MCF 10A (cell line): ENCODE results near the gene TUBB6. TPM values are rescaled to one million over a fixed set of nuclear protein-coding genes. Genes with fewer than 3 reads are reported as not detected.

Experiments used
- BruUV-seq: library from RNA; stranded (reverse); fragments of 400-500 nt; replicated peaks from 2 replicates; lab custom pipeline; 2021; lab: Mats Ljungman, UMichigan
- CTCF ChIA-PET: fragments of 300-600 bp; sonication (Branson Sonifier 250); formaldehyde crosslinking; extraction: SDS; loops from one replicate; lab custom pipeline; 2021; ENCODE audit warnings: antibody characterized with exemption, inconsistent platforms; lab: Yijun Ruan, JAX
- POLR2A ChIA-PET: fragments of 300-600, 350-650 bp; sonication (Branson Sonifier 250); formaldehyde crosslinking; extraction: SDS; loops from one replicate; lab custom pipeline; 2020; ENCODE audit warnings: antibody characterized with exemption, inconsistent platforms; lab: Yijun Ruan, JAX
- DNase-seq: peaks from one replicate; pipeline ENCODE4 v3.0.0-alpha.2; 2018; ENCODE audit not compliant: unreplicated experiment
- H3K27ac Mint-ChIP-seq: one replicate; pipeline ENCODE4 v1.8.0; 2022; ENCODE audit warnings: mild to moderate bottlenecking, low read depth, mixed read lengths; ENCODE audit not compliant: unreplicated experiment
- H3K27me3 Mint-ChIP-seq: one replicate; pipeline ENCODE4 v1.8.0; 2022; ENCODE audit warnings: mixed read lengths; ENCODE audit not compliant: insufficient read depth, unreplicated experiment
- H3K36me3 Mint-ChIP-seq: one replicate; pipeline ENCODE4 v1.8.0; 2022; ENCODE audit warnings: mild to moderate bottlenecking, moderate library complexity, mixed read lengths; ENCODE audit not compliant: insufficient read depth, unreplicated experiment
- H3K4me1 Mint-ChIP-seq: one replicate; pipeline ENCODE4 v1.8.0; 2022; ENCODE audit warnings: mixed read lengths; ENCODE audit not compliant: insufficient read depth, unreplicated experiment
- H3K4me3 Mint-ChIP-seq: one replicate; pipeline ENCODE4 v1.8.0; 2022; ENCODE audit warnings: mild to moderate bottlenecking, moderate library complexity, mixed read lengths; ENCODE audit not compliant: unreplicated experiment
- H3K9me3 Mint-ChIP-seq: one replicate; pipeline ENCODE4 v1.8.0; 2022; ENCODE audit warnings: mixed read lengths; ENCODE audit not compliant: unreplicated experiment
- CTCF ChIP-seq: fragments of 200-600 bp; IDR thresholded peaks from one replicate; pipeline ENCODE4 v1.8.0; 2022; ENCODE audit warnings: antibody characterized with exemption, mild to moderate bottlenecking; ENCODE audit not compliant: unreplicated experiment
- intact Hi-C: fragments of 100-400 bp; cut with micrococcal nuclease; formaldehyde crosslinking; loops from 2 replicates; pipeline ENCODE4 v1.14.1; 2022
- total RNA-seq: library from RNA; stranded (reverse); gene quantifications from 2 replicates; pipeline ENCODE4 v1.2.3, GENCODE V29; 2022

The TUBB6 gene
- total RNA-seq, 1 experiment from 2014 or later = 167 TPM

DNA sequence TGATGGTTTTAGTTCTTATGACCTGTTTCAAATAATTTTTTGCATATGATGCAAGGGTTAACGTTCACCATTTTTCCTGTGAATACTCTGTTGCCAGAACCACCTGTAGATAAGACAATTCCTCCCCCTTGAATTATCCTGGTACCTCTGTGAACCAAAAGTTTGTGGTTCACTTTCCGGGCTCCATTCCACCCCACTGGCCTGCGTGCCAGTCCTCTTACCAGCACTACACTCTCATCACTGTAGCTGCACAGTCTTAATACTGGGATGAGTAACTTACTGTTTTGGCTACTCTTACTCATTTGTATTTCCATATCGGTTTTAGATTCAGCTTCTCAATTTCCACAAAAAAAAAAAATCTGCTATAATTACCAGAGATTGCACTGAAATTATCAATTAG, 34.6 kb downstream of the TUBB6 start:
- Mint-ChIP-seq H3K4me1 (no peaks in the 10 kb centered on the region), H3K27me3 (no peaks in the 10 kb centered on the region), H3K27ac (no peak overlapping the region), H3K9me3 (no peaks in the 10 kb centered on the region), H3K4me3 (no peak overlapping the region), H3K36me3 (peaks cover 100% of the 10 kb centered on the region)
- TF ChIP-seq CTCF = no peak
- DNase-seq = no peak
- no TSS peak for BruUV-seq
- CTCF ChIA-PET = interaction anchor here (0.9 kb wide), 1 partner anchor 14 kb away, joined by 5 read pairs; no protein-coding TSS in a partner anchor
- intact Hi-C loops = no loop called here
- POLR2A ChIA-PET = interaction anchor here (0.6 kb wide), 1 partner anchor 236 kb away, joined by 3 read pairs; no protein-coding TSS in a partner anchor

DNA sequence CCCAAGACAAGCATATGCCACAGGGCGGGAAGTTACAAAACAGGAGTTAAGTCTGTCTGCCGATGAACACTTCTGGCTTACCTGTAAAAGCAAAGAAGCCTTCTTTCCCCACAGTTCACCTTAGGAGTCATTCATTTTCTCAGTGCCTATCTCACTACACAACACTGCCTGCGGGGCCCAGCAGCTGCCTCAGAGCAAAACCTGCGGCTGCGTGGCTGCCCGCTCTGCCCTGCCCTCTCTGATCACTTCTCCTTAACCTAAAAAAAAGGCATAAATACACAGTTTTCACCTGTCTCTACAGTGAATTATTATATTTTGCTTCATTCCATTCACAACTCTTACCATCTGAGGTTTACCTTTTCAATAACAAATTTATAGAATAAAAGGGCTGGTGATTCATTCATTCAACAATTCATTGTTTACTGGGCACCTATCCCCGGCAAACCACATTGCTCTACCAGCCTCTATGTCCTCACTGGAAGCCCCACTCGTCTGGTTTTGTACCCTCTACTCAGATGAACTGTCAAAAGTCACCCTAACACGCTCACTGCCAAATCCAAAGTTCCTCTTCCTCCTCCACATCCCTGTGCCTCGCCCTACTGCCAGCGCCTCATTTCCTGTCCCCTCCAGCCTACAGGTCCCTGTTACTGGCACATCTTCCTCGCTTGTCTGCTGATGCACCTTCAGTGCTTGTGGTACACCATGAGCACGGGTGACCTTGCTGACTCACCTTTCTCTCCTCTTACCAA, 37.6 kb downstream of the TUBB6 start:
- no peak for TF ChIP-seq CTCF
- Mint-ChIP-seq H3K27ac (peak overlapping the region; percentile 4), H3K36me3 (peaks cover 100% of the 10 kb centered on the region), H3K4me3 (no peak overlapping the region), H3K4me1 (no peaks in the 10 kb centered on the region), H3K27me3 (no peaks in the 10 kb centered on the region), H3K9me3 (no peaks in the 10 kb centered on the region)
- ChIA-PET CTCF (no interaction called here), POLR2A (no interaction called here)
- intact Hi-C loops = no loop called here
- no peak for DNase-seq
- BruUV-seq = no TSS peak

- DNase-seq = no peak
- Mint-ChIP-seq H3K4me1 (no peaks in the 10 kb centered on the region), H3K27ac (peak overlapping the region; percentile 4), H3K9me3 (no peaks in the 10 kb centered on the region), H3K36me3 (peaks cover 100% of the 10 kb centered on the region), H3K27me3 (no peaks in the 10 kb centered on the region), H3K4me3 (no peak overlapping the region)
- BruUV-seq = no TSS peak
- TF ChIP-seq CTCF = no peak
- CTCF ChIA-PET = no interaction called here
- intact Hi-C loops = no loop called here
- POLR2A ChIA-PET = no interaction called here
Observed at GRCh38 chr18:12346240-12346565, 38.2 kb downstream of the TUBB6 start.

DNA sequence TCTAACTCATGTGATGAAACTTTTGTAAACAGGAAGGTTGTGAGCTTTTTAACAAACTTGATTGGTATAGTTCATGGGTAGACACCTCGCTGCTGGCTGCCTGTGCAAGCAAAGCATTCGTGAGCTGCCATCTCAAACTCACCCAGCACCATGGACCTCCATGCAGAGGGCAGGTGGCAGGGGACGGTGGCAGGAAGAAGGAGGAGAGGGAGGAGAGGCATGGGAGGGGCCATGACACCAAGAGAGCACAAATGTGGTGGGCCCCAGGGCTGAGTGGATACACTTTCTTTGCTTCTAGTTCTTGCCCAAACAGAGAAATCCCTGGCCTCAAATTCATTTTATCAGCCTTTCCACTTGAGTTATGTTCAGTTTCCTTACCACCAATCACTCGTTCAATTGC, 39.9 kb downstream of the TUBB6 start:
- no peak for TF ChIP-seq CTCF
- H3K36me3 Mint-ChIP-seq = peaks cover 100% of the 10 kb centered on the region
- no peaks in the 10 kb centered on the region for H3K4me1 Mint-ChIP-seq
- ChIA-PET POLR2A (interaction anchor here (0.6 to 2.6 kb wide), 3 partner anchors 10 to 23 kb away, joined by 3 to 9 read pairs (median 8); no protein-coding TSS in a partner anchor), CTCF (interaction anchor here (0.7 to 1.8 kb wide), 2 partner anchors 20 to 508 kb away, joined by 4 to 6 read pairs; no protein-coding TSS in a partner anchor)
- intact Hi-C loops = no loop called here
- H3K27me3 Mint-ChIP-seq = no peaks in the 10 kb centered on the region
- DNase-seq = no peak
- no TSS peak for BruUV-seq
- H3K27ac Mint-ChIP-seq = no peak overlapping the region
- H3K4me3 Mint-ChIP-seq = no peak overlapping the region
- H3K9me3 Mint-ChIP-seq = no peaks in the 10 kb centered on the region
